HepG2 (cell line): ENCODE measurements around the gene RNASE12. TPM values are rescaled to one million over a fixed set of nuclear protein-coding genes. Genes with fewer than 3 reads are reported as not detected.

Experiments used
- ATAC-seq: fragments of 200-7000 bp; cut with Tn5 transposase; 3 replicates; pipeline ENCODE4 v1.9.1; 2020; ENCODE audit warnings: mild to moderate bottlenecking, moderate library complexity
- BruUV-seq: library from RNA; stranded (reverse); fragments of 400-500 nt; replicated peaks from 2 replicates; lab custom pipeline; 2021; lab: Mats Ljungman, UMichigan
- CTCF ChIA-PET: fragments of 300-600 bp; formaldehyde crosslinking; extraction: SDS; loops from one replicate; lab custom pipeline; 2021; ENCODE audit warnings: low total read pairs, inconsistent platforms, low intra/inter-chr PET ratio; lab: Yijun Ruan, JAX
- POLR2A ChIA-PET: fragments of 350-600 bp; sonication (Branson Sonifier 250); formaldehyde crosslinking; loops from one replicate; lab custom pipeline; 2020; ENCODE audit warnings: antibody characterized with exemption, inconsistent platforms; lab: Yijun Ruan, JAX
- DNase-seq: peaks from one replicate; pipeline ENCODE4 v3.0.0-alpha.2; 2015; ENCODE audit warnings: low spot score
- FAIRE-seq: peaks from 3 replicates; lab custom pipeline; 2011; peaks lifted over from hg19 to GRCh38; lab: Jason Lieb, UNC
- H2AFZ ChIP-seq: one replicate; pipeline ENCODE4 v1.6.1; 2011; ENCODE audit warnings: low read length, inconsistent platforms
- H3K27ac ChIP-seq: fragments of 300-600 bp; 3 replicates; pipeline ENCODE4 v1.8.0; 2011; ENCODE audit warnings: mixed run types, mild to moderate bottlenecking, mixed read lengths, low read length, inconsistent platforms; ENCODE audit not compliant: insufficient read depth; ENCODE audit errors: extremely low read length
- H3K27me3 ChIP-seq, 2 experiments: fragments of 200-600 bp in 1 of 2; 2 replicates in 1 of 2; 3 replicates in 1 of 2; pipeline versions ENCODE4 v1.6.0 to v1.8.0; 2011; ENCODE audit warnings: low read length in 2 of 2, mild to moderate bottlenecking in 2 of 2, moderate library complexity in 2 of 2, inconsistent platforms in 1 of 2; ENCODE audit not compliant: insufficient read depth in 2 of 2, control insufficient read depth in 1 of 2
- H3K36me3 ChIP-seq, 2 experiments: fragments of 200-600 bp in 1 of 2; replicated peaks in 1 of 2; 2 replicates in 1 of 2; 3 replicates in 1 of 2; pipeline versions ENCODE4 v1.5.1 to v1.8.0; 2011; ENCODE audit warnings: low read length in 2 of 2, inconsistent platforms in 1 of 2; ENCODE audit not compliant: insufficient read depth in 2 of 2, control insufficient read depth in 1 of 2
- H3K4me1 ChIP-seq: 2 replicates; pipeline ENCODE4 v1.5.1; 2012; ENCODE audit warnings: low read length, inconsistent platforms; ENCODE audit not compliant: insufficient read depth
- H3K4me2 ChIP-seq: 2 replicates; pipeline ENCODE4 v1.6.0; 2011; ENCODE audit warnings: low read depth, low read length, inconsistent platforms
- H3K4me3 ChIP-seq, 3 experiments: fragments of 200-600 bp in 1 of 3; sonication (generic), shearing (Covaris generic) in 1 of 3; replicated peaks in 1 of 3; 2 replicates each; pipeline ENCODE4 v1.5.1; 2011 to 2016; ENCODE audit warnings: low read length in 3 of 3, inconsistent platforms in 2 of 3, low read depth in 2 of 3, mild to moderate bottlenecking in 2 of 3, control low read depth in 1 of 3, mixed read lengths in 1 of 3; ENCODE audit not compliant: insufficient read depth in 1 of 3
- H3K79me2 ChIP-seq: one replicate; pipeline ENCODE4 v1.6.1; 2011; ENCODE audit warnings: low read length, inconsistent platforms; ENCODE audit not compliant: insufficient read depth
- H3K9ac ChIP-seq: 2 replicates; pipeline ENCODE4 v1.6.0; 2011; ENCODE audit warnings: mild to moderate bottlenecking, low read depth, low read length, inconsistent platforms; ENCODE audit not compliant: insufficient read depth
- H3K9me3 ChIP-seq: 2 replicates; pipeline ENCODE4 v1.5.1; 2012; ENCODE audit warnings: mild to moderate bottlenecking, low read length
- H4K20me1 ChIP-seq: 2 replicates; pipeline ENCODE4 v1.6.0; 2011; ENCODE audit warnings: inconsistent platforms, mild to moderate bottlenecking, low read length, moderate library complexity; ENCODE audit not compliant: insufficient read depth
- CEBPB ChIP-seq: IDR thresholded peaks from 2 replicates; pipeline ENCODE4 v1.6.1; 2011; ENCODE audit warnings: low read depth, low read length, improper control_type of control experiment, borderline replicate concordance
- GABPA ChIP-seq, 2 experiments: IDR thresholded peaks; 2 replicates each; pipeline ENCODE4 v1.6.1; 2011 to 2016; ENCODE audit warnings: low read depth in 2 of 2, low read length in 1 of 2, missing biosample characterization in 1 of 2, missing genetic modification characterization in 1 of 2
- MAFK ChIP-seq, 2 experiments: IDR thresholded peaks in 1 of 2; conservative IDR thresholded peaks in 1 of 2; 2 replicates each; pipeline ENCODE4 v1.6.1; 2011; ENCODE audit warnings: improper control_type of control experiment in 2 of 2, low read length in 2 of 2
- PRPF4 ChIP-seq: fragments of 200-400 bp; formaldehyde crosslinking; IDR thresholded peaks from 2 replicates; pipeline ENCODE4 v1.6.1; 2016; ENCODE audit warnings: low read length, low read depth; ENCODE audit not compliant: poor library complexity, severe bottlenecking
- REL ChIP-seq: sonication (generic); formaldehyde crosslinking; conservative IDR thresholded peaks from 2 replicates; pipeline ENCODE4 v1.8.0; 2022; ENCODE audit warnings: mild to moderate bottlenecking, missing genetic modification reagents, moderate library complexity
- SALL1 ChIP-seq: sonication (generic); formaldehyde crosslinking; IDR thresholded peaks from 2 replicates; pipeline ENCODE4 v1.8.0; 2022; ENCODE audit warnings: mild to moderate bottlenecking, missing genetic modification reagents
- ZFYVE20 ChIP-seq: sonication (generic); formaldehyde crosslinking; IDR thresholded peaks from 2 replicates; pipeline ENCODE4 v1.8.0; 2023; ENCODE audit warnings: low read depth, mild to moderate bottlenecking, moderate library complexity, missing genetic modification reagents, borderline replicate concordance
- ZMYM3 ChIP-seq: sonication (generic); formaldehyde crosslinking; IDR thresholded peaks from 2 replicates; pipeline ENCODE4 v1.5.1; 2020; ENCODE audit warnings: mild to moderate bottlenecking, missing genetic modification reagents
- ZNF10 ChIP-seq: sonication (generic); formaldehyde crosslinking; IDR thresholded peaks from 2 replicates; pipeline ENCODE4 v1.4.0; 2020; ENCODE audit warnings: mild to moderate bottlenecking, low read depth, missing genetic modification reagents, borderline replicate concordance
- ZNF451 ChIP-seq: sonication (generic); formaldehyde crosslinking; IDR thresholded peaks from 2 replicates; pipeline ENCODE4 v1.5.0; 2020; ENCODE audit warnings: mild to moderate bottlenecking, missing genetic modification reagents
- ZNF678 ChIP-seq: sonication (generic); formaldehyde crosslinking; IDR thresholded peaks from 2 replicates; pipeline ENCODE4 v1.4.0; 2020; ENCODE audit warnings: mild to moderate bottlenecking, missing genetic modification reagents
- WGBS: methylation state at CpG from one replicate; pipeline ENCODE4 v1.1.6; 2017; ENCODE audit warnings: low lambda C conversion rate; 5-methylcytosine and 5-hydroxymethylcytosine counted together
- in situ Hi-C: cut with HindIII; loops from 2 replicates; pipeline ENCODE4 v1.10.0; 2017; ENCODE audit warnings: low pct_unique_long_range_greater_than_20kb; ENCODE audit not compliant: extremely low pct_ligation_motif_present
- intact Hi-C: fragments of 100-400 bp; cut with micrococcal nuclease; formaldehyde crosslinking; loops from one replicate; pipeline ENCODE4 v1.10.0; 2022; ENCODE audit not compliant: unreplicated experiment
- polyA plus RNA-seq, 8 experiments: library from polyadenylated mRNA; depleted of rRNA in 3 of 8; stranded (reverse) in 7 of 8; unstranded in 1 of 8; fragments of >200 nt; fragmentation: Illumina TruSeq in 4 of 8; extraction: Trizol in 4 of 8; gene quantifications; 2 replicates each; pipeline versions ENCODE4 v1.2.1 to v1.2.3, GENCODE V29; 2011 to 2016; ENCODE audit warnings: low read depth in 4 of 8, missing spikeins in 1 of 8, mixed read lengths in 1 of 8; ENCODE audit not compliant: insufficient read depth in 1 of 8
- total RNA-seq, 5 experiments: library from RNA; depleted of rRNA; stranded (reverse); fragments of >200 nt; fragmentation: Illumina TruSeq; extraction: Trizol; gene quantifications; 2 replicates each; pipeline ENCODE4 v1.2.3, GENCODE V29; 2016; ENCODE audit warnings: low read depth in 1 of 5
- TF ChIP-seq, protein P1 (sequence below): sonication (generic); formaldehyde crosslinking; IDR thresholded peaks from 2 replicates; pipeline ENCODE4 v1.5.1; 2020; ENCODE audit warnings: missing genetic modification reagents, mild to moderate bottlenecking, borderline replicate concordance
- TF ChIP-seq, protein P2 (sequence below): sonication (generic); formaldehyde crosslinking; IDR thresholded peaks from 2 replicates; pipeline ENCODE4 v1.4.0; 2020; ENCODE audit warnings: missing genetic modification reagents

RNASE12 gene
- total and polyA plus RNA-seq, 2 of the 13 experiments (the other 11 are each of a cell fraction or from before 2014, with no cell fraction given) = not detected

DNA sequence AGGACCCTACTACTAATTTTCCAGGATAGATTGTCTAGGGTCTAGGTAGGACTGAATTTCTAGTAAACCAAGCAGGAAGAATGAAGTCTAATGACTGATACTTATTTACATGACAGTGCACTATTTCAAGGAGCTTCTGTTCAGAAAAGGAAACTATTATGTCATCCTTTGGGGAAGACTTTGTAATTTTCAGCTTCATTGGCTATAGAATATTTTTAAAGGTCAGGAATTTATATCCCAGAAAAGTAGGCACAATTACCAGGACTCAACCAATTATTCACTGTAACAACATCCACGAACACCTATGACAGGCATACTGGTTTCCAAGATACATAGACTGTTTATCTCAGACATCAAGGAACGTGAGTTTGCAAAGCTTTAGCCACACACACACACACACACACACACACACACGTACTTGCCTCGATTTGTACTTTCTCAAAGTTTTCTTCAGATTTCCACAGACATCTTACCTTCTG is 27.1 kb upstream of the RNASE12 start:
- peaks cover 86% of the 10 kb centered on the region for H3K4me1 ChIP-seq
- H3K9me3 ChIP-seq = no peaks in the 10 kb centered on the region
- 32% methylated on average over 4 of the region's 4 CpGs for WGBS
- H3K79me2 ChIP-seq = no peaks in the 10 kb centered on the region
- H3K27ac ChIP-seq = no peak overlapping the region
- no peak for FAIRE-seq
- ChIA-PET CTCF (no interaction called here), POLR2A (no interaction called here)
- intact Hi-C loops = no loop called here
- BruUV-seq = no TSS peak
- no peak overlapping the region for H3K9ac ChIP-seq
- DNase-seq = no peak
- H4K20me1 ChIP-seq = no peaks in the 10 kb centered on the region
- no peaks in the 10 kb centered on the region; a peak in 1 of 5 replicates for H3K27me3 ChIP-seq
- H3K4me2 ChIP-seq = no peak overlapping the region
- TF ChIP-seq ZNF678 (CRISPR knock-in tag) (no peak), MAFK (conservative IDR thresholded peaks at IDR 0.05 in 1 of 2, IDR thresholded peaks at IDR 0.05 in 1 of 2; ENCODE audit: low read length in 2 of 2) (peak in 1 of 2 experiments; percentile 13; a peak in 1 of 4 replicates)
- no peak overlapping the region for H3K4me3 ChIP-seq
- no peaks in the 10 kb centered on the region for H3K36me3 ChIP-seq
- H2AFZ ChIP-seq = no peak overlapping the region
- no peak for ATAC-seq
- in situ Hi-C loops = loop anchor here (25.0 kb wide), 1 partner anchor 156 kb away; the partner anchor contains the start of genes APEX1, OSGEP, PIP4P1 and PNP

DNA sequence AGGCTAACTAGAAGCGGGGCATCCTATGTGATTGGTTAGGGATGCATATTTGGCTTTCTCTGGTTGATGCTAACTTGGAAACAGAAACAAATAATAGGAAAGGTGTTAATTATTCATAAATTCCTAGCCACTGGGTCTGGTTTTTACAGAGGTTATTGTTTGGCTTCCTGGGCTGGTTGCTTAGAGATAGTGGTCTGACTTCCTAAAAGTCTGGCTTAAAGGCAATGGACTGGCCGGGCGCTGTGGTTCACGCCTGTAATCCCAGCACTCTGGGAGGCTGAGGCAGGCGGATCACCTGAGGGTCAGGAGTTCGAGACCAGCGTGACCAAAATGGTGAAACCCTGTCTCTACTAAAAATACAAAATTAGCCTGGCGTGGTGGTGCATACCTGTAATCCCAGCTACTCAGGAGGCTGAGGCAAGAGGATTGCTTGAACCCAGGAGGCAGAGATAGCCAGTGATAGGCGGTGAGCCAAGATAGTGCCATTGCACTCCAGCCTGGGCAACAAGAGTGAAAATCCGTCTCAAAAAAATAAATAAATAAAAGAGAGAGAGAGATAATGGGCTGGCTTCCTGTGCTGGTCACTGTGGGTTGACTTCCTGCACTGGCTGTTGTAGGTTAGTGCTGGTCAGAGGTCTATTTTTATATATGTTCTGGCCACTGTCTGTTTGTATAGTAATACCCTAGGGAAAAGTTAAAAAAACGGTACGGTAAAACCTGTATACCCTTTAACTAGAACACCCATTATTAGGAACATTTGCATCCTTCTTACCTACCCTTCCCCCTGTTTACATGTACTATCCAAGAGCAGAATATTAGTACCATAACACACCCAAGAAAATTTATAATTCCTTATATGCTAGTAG is 26.2 kb upstream of the RNASE12 start:
- H2AFZ ChIP-seq = no peak overlapping the region
- no peak overlapping the region for H3K4me2 ChIP-seq
- H3K4me1 ChIP-seq = peaks cover 84% of the 10 kb centered on the region
- H4K20me1 ChIP-seq = no peaks in the 10 kb centered on the region
- intact Hi-C loops = no loop called here
- in situ Hi-C loops = loop anchor here (25.0 kb wide), 1 partner anchor 155 kb away; the partner anchor contains the start of genes APEX1, OSGEP, PIP4P1 and PNP
- POLR2A ChIA-PET = no interaction called here
- no peaks in the 10 kb centered on the region for H3K36me3 ChIP-seq
- H3K4me3 ChIP-seq = no peak overlapping the region
- FAIRE-seq = no peak
- no TSS peak for BruUV-seq
- 70% methylated on average over 12 of the region's 12 CpGs for WGBS
- H3K9me3 ChIP-seq = no peaks in the 10 kb centered on the region
- ATAC-seq = no peak
- DNase-seq = no peak
- no peaks in the 10 kb centered on the region for H3K79me2 ChIP-seq
- H3K27ac ChIP-seq = no peak overlapping the region
- CTCF ChIA-PET = no interaction called here
- no peak overlapping the region for H3K9ac ChIP-seq
- no peaks in the 10 kb centered on the region; a peak in 1 of 5 replicates for H3K27me3 ChIP-seq
- TF ChIP-seq ZMYM3 (CRISPR knock-in tag) (0 out of 2 replicates have a peak, but pooled peaks have one; percentile 30), GABPA (IDR thresholded peaks at IDR 0.05; ENCODE audit: low read depth, low read length) (no peak), GABPA (CRISPR knock-in tag; IDR thresholded peaks at IDR 0.05; ENCODE audit: low read depth) (peak; percentile 20; the same call in 1 of the 2 replicates), ZFYVE20 (CRISPR knock-in tag) (no peak), SALL1 (0 out of 2 replicates have a peak, but pooled peaks have one; percentile 33), ZNF10 (CRISPR knock-in tag) (no peak), CEBPB (no peak), REL (CRISPR knock-in tag) (no peak), PRPF4 (no peak), ZNF451 (CRISPR knock-in tag) (no peak)
- TF ChIP-seq, protein P1, sequence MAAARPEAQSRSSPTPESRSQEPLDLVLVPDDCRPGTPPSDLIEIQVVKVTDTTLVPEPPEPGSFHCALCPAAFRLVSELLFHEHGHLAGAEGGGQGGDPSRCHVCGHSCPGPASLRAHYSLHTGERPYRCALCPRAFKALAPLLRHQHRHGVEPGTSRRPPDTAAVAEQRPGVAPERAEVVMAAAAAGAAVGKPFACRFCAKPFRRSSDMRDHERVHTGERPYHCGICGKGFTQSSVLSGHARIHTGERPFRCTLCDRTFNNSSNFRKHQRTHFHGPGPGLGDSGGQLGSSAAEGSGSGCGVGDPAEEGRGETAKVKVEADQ (CRISPR knock-in tag) = no peak
- TF ChIP-seq, protein P2, sequence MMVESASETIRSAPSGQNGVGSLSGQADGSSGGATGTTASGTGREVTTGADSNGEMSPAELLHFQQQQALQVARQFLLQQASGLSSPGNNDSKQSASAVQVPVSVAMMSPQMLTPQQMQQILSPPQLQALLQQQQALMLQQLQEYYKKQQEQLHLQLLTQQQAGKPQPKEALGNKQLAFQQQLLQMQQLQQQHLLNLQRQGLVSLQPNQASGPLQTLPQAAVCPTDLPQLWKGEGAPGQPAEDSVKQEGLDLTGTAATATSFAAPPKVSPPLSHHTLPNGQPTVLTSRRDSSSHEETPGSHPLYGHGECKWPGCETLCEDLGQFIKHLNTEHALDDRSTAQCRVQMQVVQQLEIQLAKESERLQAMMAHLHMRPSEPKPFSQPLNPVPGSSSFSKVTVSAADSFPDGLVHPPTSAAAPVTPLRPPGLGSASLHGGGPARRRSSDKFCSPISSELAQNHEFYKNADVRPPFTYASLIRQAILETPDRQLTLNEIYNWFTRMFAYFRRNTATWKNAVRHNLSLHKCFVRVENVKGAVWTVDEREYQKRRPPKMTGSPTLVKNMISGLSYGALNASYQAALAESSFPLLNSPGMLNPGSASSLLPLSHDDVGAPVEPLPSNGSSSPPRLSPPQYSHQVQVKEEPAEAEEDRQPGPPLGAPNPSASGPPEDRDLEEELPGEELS (CRISPR knock-in tag) = peak; percentile 63
